ENCODE data around the gene ZNF366.

DNA sequence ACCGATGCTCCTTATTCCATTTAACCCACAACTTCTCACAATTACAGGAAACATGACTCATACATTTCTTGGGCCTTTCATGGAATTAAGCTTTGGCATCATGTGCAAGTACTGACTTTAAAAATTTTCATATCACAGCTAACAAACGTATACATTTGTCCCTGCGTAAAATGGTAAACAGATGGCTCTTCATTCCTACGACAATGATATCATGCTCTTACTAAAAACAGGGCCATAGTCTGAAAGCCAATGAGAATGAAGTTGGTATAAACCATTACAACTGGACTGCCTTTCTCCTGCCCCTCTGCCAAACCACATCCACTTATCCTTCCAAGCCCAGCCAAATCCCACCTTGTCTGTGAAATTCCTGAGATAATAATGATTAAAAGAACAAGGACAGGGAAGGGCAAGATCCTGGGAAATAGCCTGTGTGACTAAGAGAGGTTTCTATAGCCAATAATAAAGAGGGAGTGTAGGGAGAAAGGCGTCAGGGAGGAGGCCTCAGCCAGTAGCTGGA is 44.9 kb upstream of the ZNF366 start:
- TF ChIP-seq, protein P1, sequence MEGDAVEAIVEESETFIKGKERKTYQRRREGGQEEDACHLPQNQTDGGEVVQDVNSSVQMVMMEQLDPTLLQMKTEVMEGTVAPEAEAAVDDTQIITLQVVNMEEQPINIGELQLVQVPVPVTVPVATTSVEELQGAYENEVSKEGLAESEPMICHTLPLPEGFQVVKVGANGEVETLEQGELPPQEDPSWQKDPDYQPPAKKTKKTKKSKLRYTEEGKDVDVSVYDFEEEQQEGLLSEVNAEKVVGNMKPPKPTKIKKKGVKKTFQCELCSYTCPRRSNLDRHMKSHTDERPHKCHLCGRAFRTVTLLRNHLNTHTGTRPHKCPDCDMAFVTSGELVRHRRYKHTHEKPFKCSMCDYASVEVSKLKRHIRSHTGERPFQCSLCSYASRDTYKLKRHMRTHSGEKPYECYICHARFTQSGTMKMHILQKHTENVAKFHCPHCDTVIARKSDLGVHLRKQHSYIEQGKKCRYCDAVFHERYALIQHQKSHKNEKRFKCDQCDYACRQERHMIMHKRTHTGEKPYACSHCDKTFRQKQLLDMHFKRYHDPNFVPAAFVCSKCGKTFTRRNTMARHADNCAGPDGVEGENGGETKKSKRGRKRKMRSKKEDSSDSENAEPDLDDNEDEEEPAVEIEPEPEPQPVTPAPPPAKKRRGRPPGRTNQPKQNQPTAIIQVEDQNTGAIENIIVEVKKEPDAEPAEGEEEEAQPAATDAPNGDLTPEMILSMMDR (IDR thresholded peaks at IDR 0.05) = no peak
- no peak for TF ChIP-seq POLR2A (IDR thresholded peaks at IDR 0.05)
